Endodermal cell (in vitro differentiated cells): ENCODE results near the gene SOX6. TPM values are rescaled to one million over a fixed set of nuclear protein-coding genes. Genes with fewer than 3 reads are reported as not detected.

ENCODE experiments used
- DNase-seq: peaks from one replicate; pipeline ENCODE4 v3.0.0-alpha.2; 2017
- H3K27ac ChIP-seq: 2 replicates; pipeline ENCODE4 v1.5.1; 2013; ENCODE audit warnings: mild to moderate bottlenecking, low read depth, low read length, moderate library complexity
- H3K27me3 ChIP-seq: 2 replicates; pipeline ENCODE4 v1.6.1; 2013; ENCODE audit warnings: mild to moderate bottlenecking, low read length, moderate library complexity; ENCODE audit not compliant: insufficient read depth, control insufficient read depth, poor library complexity, severe bottlenecking
- H3K36me3 ChIP-seq: 2 replicates; pipeline ENCODE4 v1.7.0; 2013; ENCODE audit warnings: mild to moderate bottlenecking, low read length, moderate library complexity; ENCODE audit not compliant: control insufficient read depth, insufficient read depth
- H3K4me1 ChIP-seq: one replicate; pipeline ENCODE4 v1.7.0; 2013; ENCODE audit warnings: low read length; ENCODE audit not compliant: control insufficient read depth, insufficient read depth
- H3K4me3 ChIP-seq: 2 replicates; pipeline ENCODE4 v1.5.1; 2013; ENCODE audit warnings: mild to moderate bottlenecking, low read length, moderate library complexity
- H3K9ac ChIP-seq: 2 replicates; pipeline ENCODE4 v1.6.1; 2013; ENCODE audit warnings: mild to moderate bottlenecking, low read length, moderate library complexity; ENCODE audit not compliant: poor library complexity, severe bottlenecking; ENCODE audit errors: extremely low read depth
- H3K9me3 ChIP-seq: 2 replicates; pipeline ENCODE4 v1.6.1; 2013; ENCODE audit warnings: mild to moderate bottlenecking, low read length, moderate library complexity; ENCODE audit not compliant: control insufficient read depth
- H3K27ac Mint-ChIP-seq: 2 replicates; pipeline ENCODE4 v1.8.0; 2020; ENCODE audit warnings: mixed read lengths
- H3K27me3 Mint-ChIP-seq: 2 replicates; pipeline ENCODE4 v1.8.0; 2021; ENCODE audit warnings: mild to moderate bottlenecking, mixed read lengths; ENCODE audit not compliant: insufficient read depth
- H3K36me3 Mint-ChIP-seq: 2 replicates; pipeline ENCODE4 v1.8.0; 2020; ENCODE audit warnings: low read depth, mixed read lengths
- H3K4me1 Mint-ChIP-seq: 2 replicates; pipeline ENCODE4 v1.8.0; 2020; ENCODE audit warnings: mixed read lengths
- H3K4me3 Mint-ChIP-seq: 2 replicates; pipeline ENCODE4 v1.8.0; 2020; ENCODE audit warnings: mild to moderate bottlenecking, moderate library complexity, mixed read lengths
- H3K9me3 Mint-ChIP-seq: 2 replicates; pipeline ENCODE4 v1.8.0; 2020; ENCODE audit warnings: mild to moderate bottlenecking, mixed read lengths
- CTCF ChIP-seq: fragments of 200-600 bp; sonication (generic); conservative IDR thresholded peaks from 2 replicates; pipeline ENCODE4 v1.5.0; 2021; ENCODE audit warnings: antibody characterized with exemption, mild to moderate bottlenecking
- WGBS, 2 experiments: methylation state at CpG; one replicate each; pipeline versions ENCODE4 v1.1.5 to v1.1.7; 2013; ENCODE audit warnings: missing lambda C conversion rate in 2 of 2, mixed read lengths in 1 of 2; ENCODE audit not compliant: insufficient coverage in 1 of 2, insufficient read length in 1 of 2; 5-methylcytosine and 5-hydroxymethylcytosine counted together
- total RNA-seq, 2 donors: library from RNA; stranded (reverse); fragmentation: NEBNext Ultra II Directional in 1 of 2; extraction: Animal tissue kit (Norgen Biotek cat#: 25700) in 1 of 2; gene quantifications; 2 replicates in 1 of 2; 3 replicates in 1 of 2; pipeline ENCODE4 v1.2.1, GENCODE V29; 2021

Gene SOX6
- total RNA-seq, 2 donors from 2014 or later = 0.13 to 0.20 TPM

- no peaks in the 10 kb centered on the region for H3K4me1 ChIP-seq
- Mint-ChIP-seq H3K27me3 (peaks cover 29% of the 10 kb centered on the region), H3K27ac (no peak overlapping the region), H3K4me1 (peaks cover 4% of the 10 kb centered on the region), H3K9me3 (no peaks in the 10 kb centered on the region), H3K4me3 (no peak overlapping the region), H3K36me3 (no peaks in the 10 kb centered on the region)
- H3K9ac ChIP-seq = no peak overlapping the region
- H3K27me3 ChIP-seq = peaks cover 3% of the 10 kb centered on the region
- no peak overlapping the region for H3K27ac ChIP-seq
- no peak overlapping the region for H3K4me3 ChIP-seq
- TF ChIP-seq CTCF = no peak
- H3K36me3 ChIP-seq = no peaks in the 10 kb centered on the region
- no peaks in the 10 kb centered on the region for H3K9me3 ChIP-seq
- 88 to 100% methylated on average over 2 to 4 of the region's 4 CpGs for WGBS, 2 experiments
- no peak for DNase-seq
Measured at GRCh38 chr11:16001044-16001568, 355.2 kb downstream of the SOX6 start.

DNA sequence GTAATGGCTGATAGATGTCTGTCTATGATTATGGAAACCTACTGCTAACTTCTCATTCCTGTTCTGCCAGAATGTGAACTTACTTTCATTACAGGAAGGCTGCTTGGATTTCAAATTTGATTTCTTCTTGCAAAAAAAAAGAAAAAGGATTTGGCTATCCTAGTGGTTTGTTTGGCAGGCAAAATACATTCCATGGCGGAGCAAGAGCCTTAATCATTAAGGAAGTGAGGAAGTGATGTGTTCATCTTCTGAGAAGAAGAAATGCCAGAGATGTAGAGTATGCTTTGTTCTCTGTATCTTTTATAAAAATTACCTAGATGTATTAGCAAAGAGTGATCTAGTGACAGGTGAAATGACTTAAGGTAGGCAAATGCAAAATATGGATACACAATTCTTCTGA lies 356.3 kb downstream of the SOX6 start:
- Mint-ChIP-seq H3K36me3 (no peaks in the 10 kb centered on the region), H3K4me1 (peaks cover 4% of the 10 kb centered on the region), H3K27ac (no peak overlapping the region), H3K9me3 (no peaks in the 10 kb centered on the region), H3K4me3 (no peak overlapping the region), H3K27me3 (peaks cover 35% of the 10 kb centered on the region)
- Histone ChIP-seq H3K27me3 (peaks cover 14% of the 10 kb centered on the region), H3K4me3 (no peak overlapping the region), H3K9me3 (no peaks in the 10 kb centered on the region), H3K9ac (no peak overlapping the region), H3K4me1 (no peaks in the 10 kb centered on the region), H3K27ac (no peak overlapping the region), H3K36me3 (no peaks in the 10 kb centered on the region)
- TF ChIP-seq CTCF = no peak
- WGBS, 2 experiments = 80 to 94% methylated on average over 1 of the region's 1 CpG
- DNase-seq = no peak

DNA sequence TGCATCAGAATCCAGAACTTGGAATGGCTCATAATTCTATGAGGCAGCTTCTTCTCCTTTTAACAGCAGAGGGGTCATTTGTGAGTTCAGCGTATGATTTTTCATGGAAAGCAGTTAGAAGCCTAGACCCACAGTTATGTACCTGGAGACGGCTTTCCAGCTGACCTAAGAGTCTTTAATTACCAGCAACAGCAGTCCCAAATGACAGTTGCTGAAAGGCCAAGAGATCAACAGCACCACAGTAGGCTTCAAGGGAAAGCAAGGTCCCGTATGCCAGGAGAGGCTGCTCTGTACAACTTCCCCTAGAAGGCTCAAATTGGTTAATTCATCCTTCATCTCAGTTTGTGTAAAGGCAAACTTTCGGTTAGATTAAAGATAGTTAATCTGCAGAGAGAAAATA lies 363.0 kb downstream of the SOX6 start:
- no peak overlapping the region for H3K27ac ChIP-seq
- no peak for DNase-seq
- H3K4me3 ChIP-seq = no peak overlapping the region
- no peak overlapping the region for H3K9ac ChIP-seq
- H3K4me1 ChIP-seq = no peaks in the 10 kb centered on the region
- 81 to 87% methylated on average over 3 to 4 of the region's 4 CpGs for WGBS, 2 experiments
- H3K4me1 Mint-ChIP-seq = peaks cover 3% of the 10 kb centered on the region
- H3K9me3 Mint-ChIP-seq = no peaks in the 10 kb centered on the region
- H3K36me3 ChIP-seq = no peaks in the 10 kb centered on the region
- no peaks in the 10 kb centered on the region for H3K9me3 ChIP-seq
- H3K4me3 Mint-ChIP-seq = no peak overlapping the region
- H3K27me3 ChIP-seq = peaks cover 69% of the 10 kb centered on the region
- no peak for TF ChIP-seq CTCF
- peaks cover 91% of the 10 kb centered on the region for H3K27me3 Mint-ChIP-seq
- no peaks in the 10 kb centered on the region for H3K36me3 Mint-ChIP-seq
- no peak overlapping the region for H3K27ac Mint-ChIP-seq
